GM23338 (cell line): ENCODE results near the gene MSL1. TPM values are rescaled to one million over a fixed set of nuclear protein-coding genes. Genes with fewer than 3 reads are reported as not detected.

Source experiments
- ATAC-seq: fragments of 200-7000 bp; cut with Tn5 transposase; 3 replicates; pipeline ENCODE4 v1.9.1; 2020
- DNase-seq: peaks from one replicate; pipeline ENCODE4 v3.0.0-alpha.2; 2015; ENCODE audit warnings: low spot score
- H2AFZ ChIP-seq: fragments of 200-600 bp; sonication (generic); 2 replicates; pipeline ENCODE4 v1.8.0; 2016; ENCODE audit warnings: antibody characterized with exemption, mild to moderate bottlenecking, moderate library complexity
- H3F3A ChIP-seq: fragments of 200-600 bp; sonication (generic); replicated peaks from 2 replicates; pipeline ENCODE4 v1.8.0; 2017; ENCODE audit warnings: antibody characterized with exemption, mixed run types, low read depth
- H3K27ac ChIP-seq: fragments of 200-600 bp; sonication (generic); 2 replicates; pipeline ENCODE4 v1.6.1; 2016; ENCODE audit warnings: low read depth
- H3K27me3 ChIP-seq: fragments of 200-600 bp; sonication (generic); 2 replicates; pipeline ENCODE4 v1.8.0; 2016; ENCODE audit warnings: mild to moderate bottlenecking, mixed run types, moderate library complexity; ENCODE audit not compliant: insufficient read depth
- H3K36me3 ChIP-seq: fragments of 200-600 bp; sonication (generic); 2 replicates; pipeline ENCODE4 v1.8.0; 2016; ENCODE audit warnings: mild to moderate bottlenecking; ENCODE audit not compliant: insufficient read depth
- H3K4me1 ChIP-seq: fragments of 200-600 bp; sonication (generic); 2 replicates; pipeline ENCODE4 v1.8.0; 2016; ENCODE audit warnings: mild to moderate bottlenecking, moderate library complexity; ENCODE audit not compliant: insufficient read depth
- H3K4me2 ChIP-seq: fragments of 200-600 bp; sonication (generic); 2 replicates; pipeline ENCODE4 v1.7.1; 2017; ENCODE audit warnings: mixed run types
- H3K4me3 ChIP-seq: fragments of 200-600 bp; sonication (generic); 2 replicates; pipeline ENCODE4 v1.6.1; 2016; ENCODE audit warnings: mixed run types
- H3K79me2 ChIP-seq: fragments of 200-600 bp; sonication (generic); replicated peaks from 2 replicates; pipeline ENCODE4 v1.8.0; 2017; ENCODE audit warnings: mild to moderate bottlenecking; ENCODE audit not compliant: insufficient read depth
- H3K9me2 ChIP-seq: fragments of 200-600 bp; sonication (generic); 2 replicates; pipeline ENCODE4 v1.8.0; 2017; ENCODE audit not compliant: insufficient read depth
- H4K20me1 ChIP-seq: fragments of 200-600 bp; sonication (generic); replicated peaks from 2 replicates; pipeline ENCODE4 v1.8.0; 2017; ENCODE audit warnings: mild to moderate bottlenecking; ENCODE audit not compliant: insufficient read depth
- H3K27ac Mint-ChIP-seq: 2 replicates; pipeline ENCODE4 v1.8.0; 2020; ENCODE audit warnings: inconsistent platforms, mild to moderate bottlenecking, moderate library complexity, mixed read lengths
- H3K27me3 Mint-ChIP-seq: 3 replicates; pipeline ENCODE4 v1.8.0; 2022; ENCODE audit warnings: low read depth, mild to moderate bottlenecking, moderate library complexity, mixed read lengths, inconsistent platforms; ENCODE audit not compliant: insufficient read depth, poor library complexity
- H3K36me3 Mint-ChIP-seq: 3 replicates; pipeline ENCODE4 v1.8.0; 2021; ENCODE audit warnings: low read depth, mild to moderate bottlenecking, inconsistent platforms, moderate library complexity, mixed read lengths
- H3K4me1 Mint-ChIP-seq: 3 replicates; pipeline ENCODE4 v1.8.0; 2020; ENCODE audit warnings: mild to moderate bottlenecking, inconsistent platforms, mixed read lengths
- H3K4me3 Mint-ChIP-seq: 3 replicates; pipeline ENCODE4 v1.8.0; 2021; ENCODE audit warnings: moderate library complexity, mild to moderate bottlenecking, inconsistent platforms, mixed read lengths
- H3K9me3 Mint-ChIP-seq: 3 replicates; pipeline ENCODE4 v1.8.0; 2020; ENCODE audit warnings: moderate library complexity, mild to moderate bottlenecking, inconsistent platforms, mixed read lengths
- CREB1 ChIP-seq: fragments of 250-450 bp; sonication (Bioruptor Pico); IDR thresholded peaks from 2 replicates; pipeline ENCODE4 v1.5.0; 2020; ENCODE audit warnings: low read depth, mild to moderate bottlenecking, moderate library complexity
- EZH2 ChIP-seq: fragments of 200-600 bp; sonication (generic); IDR thresholded peaks from one replicate; pipeline ENCODE4 v1.8.0; 2017; ENCODE audit warnings: antibody characterized with exemption, mild to moderate bottlenecking, low read depth; ENCODE audit not compliant: unreplicated experiment
- EZH2phosphoT487 ChIP-seq: fragments of 200-600 bp; sonication (generic); IDR thresholded peaks from one replicate; pipeline ENCODE4 v1.8.1; 2018; ENCODE audit warnings: antibody characterized with exemption; ENCODE audit not compliant: unreplicated experiment
- JUNB ChIP-seq: IDR thresholded peaks from one replicate; pipeline ENCODE4 v1.6.1; 2016; ENCODE audit warnings: antibody characterized with exemption; ENCODE audit not compliant: unreplicated experiment
- NANOG ChIP-seq: IDR thresholded peaks from 2 replicates; pipeline ENCODE4 v1.6.1; 2016; ENCODE audit warnings: antibody characterized with exemption, borderline replicate concordance
- POLR2AphosphoS5 ChIP-seq: IDR thresholded peaks from 2 replicates; pipeline ENCODE4 v1.6.1; 2016; ENCODE audit warnings: antibody characterized with exemption, low read depth
- STAT1 ChIP-seq: IDR thresholded peaks from one replicate; pipeline ENCODE4 v1.6.1; 2016; ENCODE audit warnings: antibody characterized with exemption; ENCODE audit not compliant: unreplicated experiment
- ZNF114 ChIP-seq: fragments of 250-450 bp; sonication (Bioruptor Pico); IDR thresholded peaks from 2 replicates; pipeline ENCODE4 v1.5.0; 2020; ENCODE audit warnings: mild to moderate bottlenecking, moderate library complexity
- ZNF331 ChIP-seq: fragments of 250-450 bp; sonication (Bioruptor Pico); IDR thresholded peaks from 2 replicates; pipeline ENCODE4 v1.5.0; 2020; ENCODE audit warnings: low read depth, mild to moderate bottlenecking, moderate library complexity
- polyA plus RNA-seq: library from polyadenylated mRNA; unstranded; fragments of >200 nt; fragmentation: Nextera tagmentation; extraction: Ambion mirVana; gene quantifications from 2 replicates; pipeline ENCODE4 v1.2.1, GENCODE V29; 2016
- total RNA-seq: library from RNA; depleted of rRNA; stranded (reverse); fragments of >200 nt; shearing (Covaris generic); gene quantifications from 2 replicates; pipeline ENCODE4 v1.2.3, GENCODE V29; 2014
- TF ChIP-seq, protein P1 (sequence below): fragments of 250-450 bp; sonication (Bioruptor Pico); IDR thresholded peaks from 2 replicates; pipeline ENCODE4 v1.5.0; 2020; ENCODE audit warnings: mild to moderate bottlenecking, moderate library complexity
- TF ChIP-seq, protein P2 (sequence below): IDR thresholded peaks from 2 replicates; pipeline ENCODE4 v1.6.1; 2016; ENCODE audit warnings: antibody characterized with exemption
- TF ChIP-seq, protein P3 (sequence below), 2 experiments: fragments of 200-600 bp in 1 of 2; sonication (generic) in 1 of 2; conservative IDR thresholded peaks; 2 replicates each; pipeline versions ENCODE4 v1.5.1 to v1.6.1; 2016 to 2017; ENCODE audit warnings: antibody characterized with exemption in 2 of 2, low read depth in 2 of 2, mild to moderate bottlenecking in 2 of 2, moderate library complexity in 1 of 2
- TF ChIP-seq, protein P4 (sequence below): IDR thresholded peaks from one replicate; pipeline ENCODE4 v1.6.1; 2018; ENCODE audit warnings: antibody characterized with exemption; ENCODE audit not compliant: unreplicated experiment

Gene MSL1
- total and polyA plus RNA-seq, 2 experiments from 2014 or later: 16.2 to 56.5 TPM

DNA sequence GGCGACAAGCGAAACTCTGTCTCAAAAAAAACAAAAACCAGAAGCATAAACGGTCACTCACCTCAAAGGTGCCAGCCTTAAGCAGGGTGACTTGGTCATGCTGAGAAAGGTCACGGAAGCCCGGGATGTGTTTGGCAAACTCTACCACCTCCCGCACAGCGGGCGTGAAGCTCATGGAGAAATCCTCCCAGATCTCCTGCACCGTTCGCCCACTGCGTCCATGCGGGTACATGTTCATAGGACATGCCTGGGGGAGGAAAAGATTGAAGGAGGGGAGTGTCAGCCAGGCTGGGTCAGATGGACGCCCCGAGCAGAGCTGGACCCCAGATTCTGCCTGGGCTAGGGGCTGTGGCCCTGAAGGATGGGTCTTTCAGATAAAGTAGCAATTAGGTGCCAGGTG is 26.9 kb upstream of the MSL1 start:
- no peak overlapping the region for H3K27ac ChIP-seq
- no peak overlapping the region for H3K4me3 ChIP-seq
- Mint-ChIP-seq H3K27me3 (peaks cover 21% of the 10 kb centered on the region), H3K4me3 (no peak overlapping the region), H3K9me3 (peaks cover 9% of the 10 kb centered on the region; the same call in 2 of the 3 replicates), H3K4me1 (peaks cover 52% of the 10 kb centered on the region), H3K36me3 (peaks cover 50% of the 10 kb centered on the region), H3K27ac (no peak overlapping the region)
- H3K4me2 ChIP-seq: no peak overlapping the region
- H3K79me2 ChIP-seq: no peaks in the 10 kb centered on the region
- peaks cover 8% of the 10 kb centered on the region; the same call in 1 of the 2 replicates for H3F3A ChIP-seq
- H3K36me3 ChIP-seq: 0 out of 2 replicates have a peak, but pooled peaks cover 3% of the 10 kb centered on the region
- H2AFZ ChIP-seq: no peak overlapping the region
- TF ChIP-seq, protein P1, sequence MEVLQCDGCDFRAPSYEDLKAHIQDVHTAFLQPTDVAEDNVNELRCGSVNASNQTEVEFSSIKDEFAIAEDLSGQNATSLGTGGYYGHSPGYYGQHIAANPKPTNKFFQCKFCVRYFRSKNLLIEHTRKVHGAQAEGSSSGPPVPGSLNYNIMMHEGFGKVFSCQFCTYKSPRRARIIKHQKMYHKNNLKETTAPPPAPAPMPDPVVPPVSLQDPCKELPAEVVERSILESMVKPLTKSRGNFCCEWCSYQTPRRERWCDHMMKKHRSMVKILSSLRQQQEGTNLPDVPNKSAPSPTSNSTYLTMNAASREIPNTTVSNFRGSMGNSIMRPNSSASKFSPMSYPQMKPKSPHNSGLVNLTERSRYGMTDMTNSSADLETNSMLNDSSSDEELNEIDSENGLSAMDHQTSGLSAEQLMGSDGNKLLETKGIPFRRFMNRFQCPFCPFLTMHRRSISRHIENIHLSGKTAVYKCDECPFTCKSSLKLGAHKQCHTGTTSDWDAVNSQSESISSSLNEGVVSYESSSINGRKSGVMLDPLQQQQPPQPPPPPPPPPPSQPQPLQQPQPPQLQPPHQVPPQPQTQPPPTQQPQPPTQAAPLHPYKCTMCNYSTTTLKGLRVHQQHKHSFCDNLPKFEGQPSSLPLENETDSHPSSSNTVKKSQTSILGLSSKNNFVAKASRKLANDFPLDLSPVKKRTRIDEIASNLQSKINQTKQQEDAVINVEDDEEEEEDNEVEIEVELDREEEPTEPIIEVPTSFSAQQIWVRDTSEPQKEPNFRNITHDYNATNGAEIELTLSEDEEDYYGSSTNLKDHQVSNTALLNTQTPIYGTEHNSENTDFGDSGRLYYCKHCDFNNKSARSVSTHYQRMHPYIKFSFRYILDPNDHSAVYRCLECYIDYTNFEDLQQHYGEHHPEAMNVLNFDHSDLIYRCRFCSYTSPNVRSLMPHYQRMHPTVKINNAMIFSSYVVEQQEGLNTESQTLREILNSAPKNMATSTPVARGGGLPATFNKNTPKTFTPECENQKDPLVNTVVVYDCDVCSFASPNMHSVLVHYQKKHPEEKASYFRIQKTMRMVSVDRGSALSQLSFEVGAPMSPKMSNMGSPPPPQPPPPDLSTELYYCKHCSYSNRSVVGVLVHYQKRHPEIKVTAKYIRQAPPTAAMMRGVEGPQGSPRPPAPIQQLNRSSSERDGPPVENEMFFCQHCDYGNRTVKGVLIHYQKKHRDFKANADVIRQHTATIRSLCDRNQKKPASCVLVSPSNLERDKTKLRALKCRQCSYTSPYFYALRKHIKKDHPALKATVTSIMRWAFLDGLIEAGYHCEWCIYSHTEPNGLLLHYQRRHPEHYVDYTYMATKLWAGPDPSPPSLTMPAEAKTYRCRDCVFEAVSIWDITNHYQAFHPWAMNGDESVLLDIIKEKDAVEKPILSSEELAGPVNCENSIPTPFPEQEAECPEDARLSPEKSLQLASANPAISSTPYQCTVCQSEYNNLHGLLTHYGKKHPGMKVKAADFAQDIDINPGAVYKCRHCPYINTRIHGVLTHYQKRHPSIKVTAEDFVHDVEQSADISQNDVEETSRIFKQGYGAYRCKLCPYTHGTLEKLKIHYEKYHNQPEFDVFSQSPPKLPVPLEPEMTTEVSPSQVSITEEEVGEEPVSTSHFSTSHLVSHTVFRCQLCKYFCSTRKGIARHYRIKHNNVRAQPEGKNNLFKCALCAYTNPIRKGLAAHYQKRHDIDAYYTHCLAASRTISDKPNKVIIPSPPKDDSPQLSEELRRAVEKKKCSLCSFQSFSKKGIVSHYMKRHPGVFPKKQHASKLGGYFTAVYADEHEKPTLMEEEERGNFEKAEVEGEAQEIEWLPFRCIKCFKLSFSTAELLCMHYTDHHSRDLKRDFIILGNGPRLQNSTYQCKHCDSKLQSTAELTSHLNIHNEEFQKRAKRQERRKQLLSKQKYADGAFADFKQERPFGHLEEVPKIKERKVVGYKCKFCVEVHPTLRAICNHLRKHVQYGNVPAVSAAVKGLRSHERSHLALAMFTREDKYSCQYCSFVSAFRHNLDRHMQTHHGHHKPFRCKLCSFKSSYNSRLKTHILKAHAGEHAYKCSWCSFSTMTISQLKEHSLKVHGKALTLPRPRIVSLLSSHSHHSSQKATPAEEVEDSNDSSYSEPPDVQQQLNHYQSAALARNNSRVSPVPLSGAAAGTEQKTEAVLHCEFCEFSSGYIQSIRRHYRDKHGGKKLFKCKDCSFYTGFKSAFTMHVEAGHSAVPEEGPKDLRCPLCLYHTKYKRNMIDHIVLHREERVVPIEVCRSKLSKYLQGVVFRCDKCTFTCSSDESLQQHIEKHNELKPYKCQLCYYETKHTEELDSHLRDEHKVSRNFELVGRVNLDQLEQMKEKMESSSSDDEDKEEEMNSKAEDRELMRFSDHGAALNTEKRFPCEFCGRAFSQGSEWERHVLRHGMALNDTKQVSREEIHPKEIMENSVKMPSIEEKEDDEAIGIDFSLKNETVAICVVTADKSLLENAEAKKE: no peak
- no peak for TF ChIP-seq POLR2AphosphoS5
- TF ChIP-seq JUNB: no peak
- TF ChIP-seq NANOG: no peak
- TF ChIP-seq, protein P2, sequence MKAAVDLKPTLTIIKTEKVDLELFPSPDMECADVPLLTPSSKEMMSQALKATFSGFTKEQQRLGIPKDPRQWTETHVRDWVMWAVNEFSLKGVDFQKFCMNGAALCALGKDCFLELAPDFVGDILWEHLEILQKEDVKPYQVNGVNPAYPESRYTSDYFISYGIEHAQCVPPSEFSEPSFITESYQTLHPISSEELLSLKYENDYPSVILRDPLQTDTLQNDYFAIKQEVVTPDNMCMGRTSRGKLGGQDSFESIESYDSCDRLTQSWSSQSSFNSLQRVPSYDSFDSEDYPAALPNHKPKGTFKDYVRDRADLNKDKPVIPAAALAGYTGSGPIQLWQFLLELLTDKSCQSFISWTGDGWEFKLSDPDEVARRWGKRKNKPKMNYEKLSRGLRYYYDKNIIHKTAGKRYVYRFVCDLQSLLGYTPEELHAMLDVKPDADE: no peak
- no peak for TF ChIP-seq CREB1 (CRISPR knock-in tag)
- TF ChIP-seq, protein P3, sequence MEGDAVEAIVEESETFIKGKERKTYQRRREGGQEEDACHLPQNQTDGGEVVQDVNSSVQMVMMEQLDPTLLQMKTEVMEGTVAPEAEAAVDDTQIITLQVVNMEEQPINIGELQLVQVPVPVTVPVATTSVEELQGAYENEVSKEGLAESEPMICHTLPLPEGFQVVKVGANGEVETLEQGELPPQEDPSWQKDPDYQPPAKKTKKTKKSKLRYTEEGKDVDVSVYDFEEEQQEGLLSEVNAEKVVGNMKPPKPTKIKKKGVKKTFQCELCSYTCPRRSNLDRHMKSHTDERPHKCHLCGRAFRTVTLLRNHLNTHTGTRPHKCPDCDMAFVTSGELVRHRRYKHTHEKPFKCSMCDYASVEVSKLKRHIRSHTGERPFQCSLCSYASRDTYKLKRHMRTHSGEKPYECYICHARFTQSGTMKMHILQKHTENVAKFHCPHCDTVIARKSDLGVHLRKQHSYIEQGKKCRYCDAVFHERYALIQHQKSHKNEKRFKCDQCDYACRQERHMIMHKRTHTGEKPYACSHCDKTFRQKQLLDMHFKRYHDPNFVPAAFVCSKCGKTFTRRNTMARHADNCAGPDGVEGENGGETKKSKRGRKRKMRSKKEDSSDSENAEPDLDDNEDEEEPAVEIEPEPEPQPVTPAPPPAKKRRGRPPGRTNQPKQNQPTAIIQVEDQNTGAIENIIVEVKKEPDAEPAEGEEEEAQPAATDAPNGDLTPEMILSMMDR (conservative IDR thresholded peaks at IDR 0.05; ENCODE audit: low read depth in 2 of 2): no peak
- no peak for TF ChIP-seq EZH2phosphoT487
- no peak for TF ChIP-seq ZNF331 (CRISPR knock-in tag)
- no peak for TF ChIP-seq STAT1
- TF ChIP-seq, protein P4, sequence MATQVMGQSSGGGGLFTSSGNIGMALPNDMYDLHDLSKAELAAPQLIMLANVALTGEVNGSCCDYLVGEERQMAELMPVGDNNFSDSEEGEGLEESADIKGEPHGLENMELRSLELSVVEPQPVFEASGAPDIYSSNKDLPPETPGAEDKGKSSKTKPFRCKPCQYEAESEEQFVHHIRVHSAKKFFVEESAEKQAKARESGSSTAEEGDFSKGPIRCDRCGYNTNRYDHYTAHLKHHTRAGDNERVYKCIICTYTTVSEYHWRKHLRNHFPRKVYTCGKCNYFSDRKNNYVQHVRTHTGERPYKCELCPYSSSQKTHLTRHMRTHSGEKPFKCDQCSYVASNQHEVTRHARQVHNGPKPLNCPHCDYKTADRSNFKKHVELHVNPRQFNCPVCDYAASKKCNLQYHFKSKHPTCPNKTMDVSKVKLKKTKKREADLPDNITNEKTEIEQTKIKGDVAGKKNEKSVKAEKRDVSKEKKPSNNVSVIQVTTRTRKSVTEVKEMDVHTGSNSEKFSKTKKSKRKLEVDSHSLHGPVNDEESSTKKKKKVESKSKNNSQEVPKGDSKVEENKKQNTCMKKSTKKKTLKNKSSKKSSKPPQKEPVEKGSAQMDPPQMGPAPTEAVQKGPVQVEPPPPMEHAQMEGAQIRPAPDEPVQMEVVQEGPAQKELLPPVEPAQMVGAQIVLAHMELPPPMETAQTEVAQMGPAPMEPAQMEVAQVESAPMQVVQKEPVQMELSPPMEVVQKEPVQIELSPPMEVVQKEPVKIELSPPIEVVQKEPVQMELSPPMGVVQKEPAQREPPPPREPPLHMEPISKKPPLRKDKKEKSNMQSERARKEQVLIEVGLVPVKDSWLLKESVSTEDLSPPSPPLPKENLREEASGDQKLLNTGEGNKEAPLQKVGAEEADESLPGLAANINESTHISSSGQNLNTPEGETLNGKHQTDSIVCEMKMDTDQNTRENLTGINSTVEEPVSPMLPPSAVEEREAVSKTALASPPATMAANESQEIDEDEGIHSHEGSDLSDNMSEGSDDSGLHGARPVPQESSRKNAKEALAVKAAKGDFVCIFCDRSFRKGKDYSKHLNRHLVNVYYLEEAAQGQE: no peak
- TF ChIP-seq ZNF114 (CRISPR knock-in tag): no peak
- no peak for TF ChIP-seq EZH2
- peaks cover 7% of the 10 kb centered on the region for H3K27me3 ChIP-seq
- no peaks in the 10 kb centered on the region for H4K20me1 ChIP-seq
- no peak for ATAC-seq
- DNase-seq: no peak
- peaks cover 38% of the 10 kb centered on the region for H3K4me1 ChIP-seq
- H3K9me2 ChIP-seq: peaks cover 16% of the 10 kb centered on the region
